ENCODE measurements around the gene MYZAP. TPM values are rescaled to one million over a fixed set of nuclear protein-coding genes. Genes with fewer than 3 reads are reported as not detected.

The MYZAP gene
- total RNA-seq, 1 experiment from 2014 or later = 0.63 TPM

DNA sequence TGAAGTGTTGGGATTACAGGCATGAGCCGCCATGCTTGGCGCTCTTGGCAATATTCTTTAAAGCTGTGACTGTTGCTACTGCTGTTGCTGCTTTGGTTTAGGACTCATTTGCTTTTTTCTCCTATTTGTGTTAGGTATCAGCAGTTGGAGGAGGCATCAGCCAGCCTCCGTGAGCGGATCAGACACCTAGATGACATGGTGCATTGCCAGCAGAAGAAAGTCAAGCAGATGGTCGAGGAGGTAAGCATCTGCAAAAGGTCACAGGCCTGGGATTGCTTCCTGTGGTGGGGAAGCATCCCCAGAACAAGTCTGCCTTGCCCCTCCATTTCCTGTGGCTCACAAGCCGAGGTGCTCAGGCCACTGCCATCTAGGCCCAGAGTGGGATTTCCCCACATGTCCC, 47.6 kb downstream of the MYZAP start:
- no peaks in the 10 kb centered on the region for H3K4me1 ChIP-seq (ENCODE audit: insufficient read depth, low read length)
- no peak overlapping the region for H2BK120ac ChIP-seq (ENCODE audit: low read depth, low read length, poor library complexity, severe bottlenecking)
- H2BK15ac ChIP-seq (ENCODE audit: low read depth, low read length) = no peak overlapping the region
- H3K9ac ChIP-seq (ENCODE audit: extremely low read depth, insufficient read length, low read length) = no peak overlapping the region
- no peak for DNase-seq
- no peak overlapping the region for H2BK5ac ChIP-seq (ENCODE audit: insufficient read length, low read length)
- no peak overlapping the region for H3K56ac ChIP-seq (ENCODE audit: insufficient read length, low read depth, low read length)
- no peak overlapping the region for H2AK5ac ChIP-seq (ENCODE audit: insufficient read length, low read length)
- H3K23me2 ChIP-seq (ENCODE audit: insufficient read length, low read depth, low read length, poor library complexity, severe bottlenecking) = no peaks in the 10 kb centered on the region
- H3K9me3 ChIP-seq (ENCODE audit: control insufficient read depth, low read depth, low read length) = no peaks in the 10 kb centered on the region
- no peak overlapping the region for H3K4me3 Mint-ChIP-seq
- peaks cover 31% of the 10 kb centered on the region for H3K27me3 Mint-ChIP-seq (ENCODE audit: low read depth)
- no peak overlapping the region for H4K5ac ChIP-seq (ENCODE audit: insufficient read length, low read depth, low read length)
- H3K79me2 ChIP-seq (ENCODE audit: insufficient read depth, low read length) = no peaks in the 10 kb centered on the region
- H3K4me1 Mint-ChIP-seq = no peaks in the 10 kb centered on the region; a peak in 1 of 4 replicates
- no peak overlapping the region for H3K27ac ChIP-seq (ENCODE audit: insufficient read length, low read depth, low read length)
- TF ChIP-seq, protein P1, sequence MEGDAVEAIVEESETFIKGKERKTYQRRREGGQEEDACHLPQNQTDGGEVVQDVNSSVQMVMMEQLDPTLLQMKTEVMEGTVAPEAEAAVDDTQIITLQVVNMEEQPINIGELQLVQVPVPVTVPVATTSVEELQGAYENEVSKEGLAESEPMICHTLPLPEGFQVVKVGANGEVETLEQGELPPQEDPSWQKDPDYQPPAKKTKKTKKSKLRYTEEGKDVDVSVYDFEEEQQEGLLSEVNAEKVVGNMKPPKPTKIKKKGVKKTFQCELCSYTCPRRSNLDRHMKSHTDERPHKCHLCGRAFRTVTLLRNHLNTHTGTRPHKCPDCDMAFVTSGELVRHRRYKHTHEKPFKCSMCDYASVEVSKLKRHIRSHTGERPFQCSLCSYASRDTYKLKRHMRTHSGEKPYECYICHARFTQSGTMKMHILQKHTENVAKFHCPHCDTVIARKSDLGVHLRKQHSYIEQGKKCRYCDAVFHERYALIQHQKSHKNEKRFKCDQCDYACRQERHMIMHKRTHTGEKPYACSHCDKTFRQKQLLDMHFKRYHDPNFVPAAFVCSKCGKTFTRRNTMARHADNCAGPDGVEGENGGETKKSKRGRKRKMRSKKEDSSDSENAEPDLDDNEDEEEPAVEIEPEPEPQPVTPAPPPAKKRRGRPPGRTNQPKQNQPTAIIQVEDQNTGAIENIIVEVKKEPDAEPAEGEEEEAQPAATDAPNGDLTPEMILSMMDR (conservative IDR thresholded peaks at IDR 0.05) = no peak
- no peaks in the 10 kb centered on the region for H3K79me1 ChIP-seq (ENCODE audit: insufficient read depth, low read depth, low read length, poor library complexity, severe bottlenecking)
- no peaks in the 10 kb centered on the region for H4K20me1 ChIP-seq (ENCODE audit: control insufficient read depth, insufficient read depth, insufficient read length)
- no peaks in the 10 kb centered on the region for H3K27me3 ChIP-seq (ENCODE audit: insufficient read depth, low read length)
- no peak overlapping the region for H4K8ac ChIP-seq (replicated peaks; ENCODE audit: insufficient read length, low read depth, low read length)
- no peak overlapping the region for H2AFZ ChIP-seq (ENCODE audit: low read length)
- no peaks in the 10 kb centered on the region for H3K36me3 Mint-ChIP-seq (ENCODE audit: insufficient read depth in 1 of 3, low read depth in 3 of 3)
- H3K9me3 Mint-ChIP-seq = no peaks in the 10 kb centered on the region
- H2BK12ac ChIP-seq (ENCODE audit: insufficient read length, low read depth, low read length) = no peak overlapping the region
- H3K4me2 ChIP-seq (ENCODE audit: insufficient read depth, insufficient read length, low read length) = no peak overlapping the region
- no peak overlapping the region for H3K14ac ChIP-seq (ENCODE audit: insufficient read depth, low read length)
- H3K27ac Mint-ChIP-seq = no peak overlapping the region
- H3K18ac ChIP-seq (ENCODE audit: insufficient read length, low read depth, low read length) = no peak overlapping the region
- H4K91ac ChIP-seq (ENCODE audit: insufficient read length, low read depth, low read length) = no peak overlapping the region
- WGBS (ENCODE audit: extremely low coverage, insufficient read length, low lambda C conversion rate) = no CpG with 5 or more reads among the region's 6 CpGs
- no peak overlapping the region for H3K4ac ChIP-seq (ENCODE audit: low read depth, low read length)
- no peak overlapping the region for H3K23ac ChIP-seq (ENCODE audit: insufficient read length, low read depth, low read length)
- H2BK20ac ChIP-seq (ENCODE audit: low read depth, low read length, poor library complexity, severe bottlenecking) = no peak overlapping the region
- H3T11ph ChIP-seq (ENCODE audit: low read length) = no peak overlapping the region
